A549 (cell line): ENCODE measurements around the gene SNX2. TPM values are rescaled to one million over a fixed set of nuclear protein-coding genes. Genes with fewer than 3 reads are reported as not detected.

Source experiments
- ATAC-seq, 2 experiments: fragments of 200-7000 bp in 1 of 2; fragments of >200 bp in 1 of 2; cut with Nextera tagmentation in 1 of 2; cut with Tn5 transposase in 1 of 2; 3 replicates each; pipeline versions ENCODE4 v1.8.0 to v1.9.1; 2018 to 2020; ENCODE audit warnings: mild to moderate bottlenecking in 1 of 2, moderate library complexity in 1 of 2
- CTCF ChIA-PET: fragments of 300-600 bp; sonication (Branson Sonifier 250); formaldehyde crosslinking; extraction: SDS; loops from one replicate; lab custom pipeline; 2021; ENCODE audit warnings: antibody characterized with exemption, inconsistent platforms; lab: Yijun Ruan, JAX
- POLR2A ChIA-PET: fragments of 350-600 bp; formaldehyde crosslinking; extraction: SDS; loops from one replicate; lab custom pipeline; 2021; ENCODE audit warnings: antibody characterized with exemption, inconsistent platforms; lab: Yijun Ruan, JAX
- DNase-seq, 2 experiments: peaks; one replicate each; pipeline versions ENCODE4 v3.0.0 to v3.0.0-alpha.2; 2011 to 2016; ENCODE audit warnings: low read depth in 1 of 2, low spot score in 1 of 2
- FAIRE-seq: peaks from 2 replicates; lab custom pipeline; 2011; peaks lifted over from hg19 to GRCh38; lab: Jason Lieb, UNC
- H3K27ac ChIP-seq, 2 experiments: fragments of >200 bp; sonication (Bioruptor Twin); formaldehyde crosslinking; 3 replicates each; pipeline ENCODE4 v1.5.1; 2016 to 2017
- H3K4me1 ChIP-seq: fragments of >200 bp; sonication (Bioruptor Twin); formaldehyde crosslinking; 3 replicates; pipeline ENCODE4 v1.6.1; 2016
- H3K4me2 ChIP-seq: fragments of >200 bp; sonication (Bioruptor Twin); formaldehyde crosslinking; 3 replicates; pipeline ENCODE4 v1.6.1; 2016
- H3K4me3 ChIP-seq: fragments of >200 bp; sonication (Bioruptor Twin); formaldehyde crosslinking; 3 replicates; pipeline ENCODE4 v1.5.1; 2016
- H3K9me3 ChIP-seq: fragments of >200 bp; sonication (Bioruptor Twin); formaldehyde crosslinking; 3 replicates; pipeline ENCODE4 v1.6.1; 2016
- BCL3 ChIP-seq: fragments of >200 bp; sonication (Bioruptor Twin); formaldehyde crosslinking; IDR thresholded peaks from 3 replicates; pipeline ENCODE4 v1.6.1; 2016
- CBX2 ChIP-seq: fragments of 200-600 bp; sonication (generic); IDR thresholded peaks from 2 replicates; pipeline ENCODE4 v1.6.1; 2016; ENCODE audit warnings: low read depth, mild to moderate bottlenecking, borderline replicate concordance
- CBX8 ChIP-seq: fragments of 200-600 bp; sonication (generic); IDR thresholded peaks from 2 replicates; pipeline ENCODE4 v1.6.1; 2016
- CEBPB ChIP-seq, 2 experiments: fragments of >200 bp in 1 of 2; sonication (Bioruptor Twin) in 1 of 2; formaldehyde crosslinking in 1 of 2; IDR thresholded peaks; 2 replicates each; pipeline ENCODE4 v1.6.1; 2012 to 2016
- CTCF ChIP-seq: fragments of >200 bp; sonication (Bioruptor Twin); formaldehyde crosslinking; IDR thresholded peaks from 3 replicates; pipeline ENCODE4 v1.5.1; 2016
- E2F6 ChIP-seq: IDR thresholded peaks from 2 replicates; pipeline ENCODE4 v1.6.1; 2012; ENCODE audit warnings: low read depth, borderline replicate concordance
- EP300 ChIP-seq, 2 experiments: fragments of >200 bp; sonication (Bioruptor Twin); formaldehyde crosslinking; IDR thresholded peaks; 2 replicates in 1 of 2; 3 replicates in 1 of 2; pipeline ENCODE4 v1.6.1; 2016 to 2017
- GATA3 ChIP-seq: IDR thresholded peaks from 2 replicates; pipeline ENCODE4 v1.6.1; 2012; ENCODE audit warnings: borderline replicate concordance
- HDAC2 ChIP-seq: fragments of 200-600 bp; sonication (generic); IDR thresholded peaks from 2 replicates; pipeline ENCODE4 v1.6.1; 2016
- HES2 ChIP-seq: fragments of >200 bp; sonication (Bioruptor Twin); formaldehyde crosslinking; IDR thresholded peaks from 2 replicates; pipeline ENCODE4 v1.6.1; 2016
- HOXB13 ChIP-seq: fragments of 250-450 bp; sonication (Bioruptor Pico); IDR thresholded peaks from 2 replicates; pipeline ENCODE4 v1.5.0; 2020; ENCODE audit warnings: low read depth, mild to moderate bottlenecking, moderate library complexity
- HOXB5 ChIP-seq: fragments of 250-450 bp; sonication (Bioruptor Pico); IDR thresholded peaks from 2 replicates; pipeline ENCODE4 v1.5.0; 2020; ENCODE audit warnings: mild to moderate bottlenecking, moderate library complexity
- KDM5A ChIP-seq: fragments of 200-600 bp; sonication (generic); IDR thresholded peaks from 2 replicates; pipeline ENCODE4 v1.6.1; 2016; ENCODE audit warnings: antibody characterized with exemption, mild to moderate bottlenecking
- MYC ChIP-seq: IDR thresholded peaks from 2 replicates; pipeline ENCODE4 v1.6.1; 2012; ENCODE audit warnings: mild to moderate bottlenecking, inconsistent platforms, low read length, improper control_type of control experiment, borderline replicate concordance
- NPAS2 ChIP-seq: fragments of 250-450 bp; sonication (Bioruptor Pico); IDR thresholded peaks from 2 replicates; pipeline ENCODE4 v1.8.0; 2022; ENCODE audit warnings: mild to moderate bottlenecking, moderate library complexity, borderline replicate concordance
- NR3C1 ChIP-seq: fragments of >200 bp; sonication (Bioruptor Twin); formaldehyde crosslinking; IDR thresholded peaks from 3 replicates; pipeline ENCODE4 v1.6.1; 2017
- PBX3 ChIP-seq: IDR thresholded peaks from 2 replicates; pipeline ENCODE4 v1.6.1; 2012
- RARB ChIP-seq: fragments of 250-450 bp; sonication (Bioruptor Pico); IDR thresholded peaks from 2 replicates; pipeline ENCODE4 v1.8.0; 2021; ENCODE audit warnings: mild to moderate bottlenecking, moderate library complexity
- REST ChIP-seq: fragments of 200-600 bp; sonication (generic); IDR thresholded peaks from 2 replicates; pipeline ENCODE4 v1.6.1; 2016; ENCODE audit warnings: antibody characterized with exemption, mild to moderate bottlenecking, moderate library complexity
- RFX5 ChIP-seq: fragments of 450-650 bp; IDR thresholded peaks from 2 replicates; pipeline ENCODE4 v1.7.1; 2014; ENCODE audit warnings: antibody characterized with exemption, mild to moderate bottlenecking, moderate library complexity
- RNF2 ChIP-seq: fragments of 200-600 bp; sonication (generic); IDR thresholded peaks from 2 replicates; pipeline ENCODE4 v1.6.1; 2016; ENCODE audit warnings: low read depth, mild to moderate bottlenecking, antibody characterized with exemption, moderate library complexity, borderline replicate concordance
- SREBF2 ChIP-seq: fragments of 450-650 bp; IDR thresholded peaks from 2 replicates; pipeline ENCODE4 v1.6.1; 2014; ENCODE audit warnings: mild to moderate bottlenecking, moderate library complexity
- TFCP2L1 ChIP-seq: fragments of 250-450 bp; sonication (Bioruptor Pico); IDR thresholded peaks from 2 replicates; pipeline ENCODE4 v1.5.0; 2021; ENCODE audit warnings: mild to moderate bottlenecking
- USF2 ChIP-seq: fragments of 450-650 bp; IDR thresholded peaks from 2 replicates; pipeline ENCODE4 v1.6.1; 2014; ENCODE audit warnings: antibody characterized with exemption
- ZNF302 ChIP-seq: fragments of 250-450 bp; sonication (Bioruptor Pico); IDR thresholded peaks from 2 replicates; pipeline ENCODE4 v1.9.0; 2021; ENCODE audit warnings: inconsistent platforms, mild to moderate bottlenecking, moderate library complexity
- polyA plus RNA-seq, 4 experiments: library from polyadenylated mRNA; depleted of rRNA in 3 of 4; stranded (reverse); fragments of >200 nt; fragmentation: RNase III in 1 of 4; extraction: RNeasy Plus Mini Kit Qiagen cat#74134 plus additional on column Dnase treatment in 1 of 4; gene quantifications; 2 replicates in 3 of 4; 3 replicates in 1 of 4; pipeline ENCODE4 v1.2.3, GENCODE V29; 2011 to 2017

Gene SNX2
- polyA plus RNA-seq, 2 of the 4 experiments (the other 2 are of a cell fraction) = 52.9 to 60.6 TPM

GRCh38 chr5:122751293-122751782, 23.5 kb upstream of the SNX2 start (continued):
- TF ChIP-seq REST = no peak
- no peak for TF ChIP-seq RNF2
- TF ChIP-seq HOXB13 (CRISPR knock-in tag) = no peak
- no peak for TF ChIP-seq SREBF2
- TF ChIP-seq CTCF = no peak
- no peak for TF ChIP-seq HDAC2
- no peak for TF ChIP-seq NR3C1

GRCh38 chr5:122753500-122753899, 21.4 kb upstream of the SNX2 start:
- DNase-seq = no peak
- TF ChIP-seq HOXB5 (CRISPR knock-in tag) (no peak), ZNF302 (CRISPR knock-in tag) (no peak), HES2 (no peak), USF2 (no peak), TFCP2L1 (CRISPR knock-in tag) (no peak), NPAS2 (no peak), MYC (no peak), CEBPB (IDR thresholded peaks at IDR 0.05) (no peak), BCL3 (no peak), PBX3 (no peak), KDM5A (no peak), EP300 (IDR thresholded peaks at IDR 0.05) (no peak), E2F6 (no peak), GATA3 (no peak), RFX5 (no peak), RARB (CRISPR knock-in tag) (no peak), CBX2 (no peak), CBX8 (no peak)
- no peak for ATAC-seq
- POLR2A ChIA-PET = no interaction called here
- no peak overlapping the region for H3K4me3 ChIP-seq
- no peaks in the 10 kb centered on the region for H3K4me1 ChIP-seq
- CTCF ChIA-PET = interaction anchor here (1.1 kb wide), 1 partner anchor 143 kb away, joined by 3 read pairs; no protein-coding TSS in a partner anchor
- no peak for FAIRE-seq
- no peaks in the 10 kb centered on the region for H3K9me3 ChIP-seq
- H3K27ac ChIP-seq = no peak overlapping the region
- no peak overlapping the region for H3K4me2 ChIP-seq
